ENCODE measurements around the gene DENR.
"Not testable (repeated sequence)": the region's sequence is repeated elsewhere in the genome, so short reads cannot be mapped to it uniquely, and the experiment has no call there.

Gene DENR, protein sequence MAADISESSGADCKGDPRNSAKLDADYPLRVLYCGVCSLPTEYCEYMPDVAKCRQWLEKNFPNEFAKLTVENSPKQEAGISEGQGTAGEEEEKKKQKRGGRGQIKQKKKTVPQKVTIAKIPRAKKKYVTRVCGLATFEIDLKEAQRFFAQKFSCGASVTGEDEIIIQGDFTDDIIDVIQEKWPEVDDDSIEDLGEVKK

DNA sequence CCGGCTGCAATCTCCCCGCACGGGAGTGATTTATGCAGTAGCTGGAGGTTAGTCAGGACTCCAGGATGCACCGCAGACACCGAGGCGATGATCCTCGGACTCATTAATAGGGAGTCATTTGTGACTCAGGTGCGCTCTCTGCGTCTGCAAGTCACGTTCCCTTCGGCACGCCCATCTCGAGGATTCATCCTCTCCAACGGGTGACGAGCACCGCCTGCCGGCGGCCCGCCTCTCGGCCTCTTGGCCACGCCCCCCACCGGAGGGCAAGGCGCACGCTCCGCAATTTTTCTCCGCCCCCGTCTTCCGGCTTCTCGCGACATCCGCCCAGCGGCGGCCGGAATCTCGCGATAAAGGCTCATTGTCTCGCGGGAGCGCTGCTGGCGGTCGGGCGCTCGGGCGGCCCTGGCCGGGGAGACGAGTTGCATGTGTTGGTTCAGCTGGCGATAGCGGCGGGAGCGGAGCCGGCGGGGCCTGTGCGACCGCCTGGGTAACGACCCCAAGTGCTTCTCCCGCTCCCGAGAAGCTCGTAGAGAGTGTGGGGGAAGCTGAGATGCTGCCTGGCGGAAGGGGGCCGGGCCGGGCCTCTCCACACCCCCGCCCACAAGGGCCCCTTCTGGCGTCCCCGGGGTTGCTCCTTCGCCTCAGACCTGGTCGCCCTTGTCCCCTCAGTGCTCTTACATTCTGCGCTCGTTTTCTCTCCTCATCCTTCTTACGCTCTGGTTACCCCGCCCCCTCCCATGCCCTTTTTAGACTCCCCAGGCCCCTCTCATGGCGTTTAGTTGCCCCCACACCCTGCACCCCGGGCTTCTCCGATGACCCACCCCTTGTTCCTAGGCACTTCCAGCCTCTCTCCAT, at the start of gene DENR:
Gene DENR, plus strand, starts transcription at position 361 of the 855 bp plus-strand sequence. CDS start 878 bp downstream, outside the sequence.
- peak; percentile 99 to 100 (median 99) for DNase-seq

DNA sequence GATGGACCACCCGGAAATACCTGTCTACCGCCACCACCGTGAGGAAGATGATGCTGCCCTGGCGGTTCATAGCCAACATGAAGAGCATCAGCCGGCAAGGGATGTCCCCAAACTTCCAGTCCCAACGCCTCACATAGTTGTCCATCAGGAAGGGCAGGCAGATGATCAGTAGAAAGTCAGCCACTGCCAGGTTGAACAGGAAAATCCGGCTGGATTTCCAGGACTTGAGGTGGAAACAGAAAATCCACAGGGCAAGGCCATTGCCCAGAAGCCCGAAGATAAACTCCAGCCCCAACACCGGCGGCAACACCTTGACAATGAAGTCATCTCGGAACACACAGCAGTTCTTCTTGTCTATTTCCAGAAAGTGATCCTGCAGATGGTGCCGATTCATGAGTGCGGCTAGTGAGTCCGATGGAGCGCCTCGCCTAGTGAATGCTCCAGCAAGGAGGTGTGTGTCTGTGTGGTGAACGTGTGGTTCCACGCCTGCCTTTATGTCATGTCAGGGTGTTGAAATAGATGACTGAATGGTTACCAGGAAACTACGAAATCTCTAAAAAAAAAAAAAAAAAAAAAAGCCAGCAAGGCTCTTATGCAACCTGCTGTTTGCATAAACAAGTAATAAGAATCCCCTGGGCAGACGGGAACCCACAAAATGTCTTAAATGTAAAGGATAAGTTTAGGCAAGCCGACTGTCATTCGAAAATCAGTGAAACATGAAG, 49.6 kb upstream of the DENR start, which contains the start of gene HCAR2:
Gene HCAR2, minus strand, starts transcription at position 468 of the 722 bp plus-strand sequence. Its CDS starts 74 bp downstream, at position 394.
- peak; percentile 84 to 95 (median 90) for DNase-seq

DNA sequence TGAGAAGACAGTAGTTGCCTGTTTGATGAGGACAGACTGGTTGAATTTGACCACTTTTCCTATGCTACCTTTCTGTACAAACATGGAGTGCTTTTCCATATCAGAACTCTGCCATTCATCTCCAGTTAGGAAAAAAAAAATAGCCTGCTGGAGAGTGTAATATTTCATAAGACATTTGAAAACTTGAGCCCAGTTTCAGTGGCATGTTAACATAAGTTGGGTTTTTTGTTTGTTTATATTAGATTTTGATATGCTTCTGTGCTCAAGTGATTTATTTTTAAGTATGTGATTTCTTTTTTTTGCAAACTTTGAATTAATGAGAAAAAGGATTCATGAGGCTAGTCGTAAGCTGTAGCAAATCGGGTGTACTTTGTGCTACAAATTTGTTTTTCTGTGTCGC, 48.8 kb upstream of the DENR start:
- DNase-seq = not testable (repeated sequence)

GRCh38 chr12:122709287-122709686, 43.3 kb upstream of the DENR start:
- DNase-seq = not testable (repeated sequence)

DNA sequence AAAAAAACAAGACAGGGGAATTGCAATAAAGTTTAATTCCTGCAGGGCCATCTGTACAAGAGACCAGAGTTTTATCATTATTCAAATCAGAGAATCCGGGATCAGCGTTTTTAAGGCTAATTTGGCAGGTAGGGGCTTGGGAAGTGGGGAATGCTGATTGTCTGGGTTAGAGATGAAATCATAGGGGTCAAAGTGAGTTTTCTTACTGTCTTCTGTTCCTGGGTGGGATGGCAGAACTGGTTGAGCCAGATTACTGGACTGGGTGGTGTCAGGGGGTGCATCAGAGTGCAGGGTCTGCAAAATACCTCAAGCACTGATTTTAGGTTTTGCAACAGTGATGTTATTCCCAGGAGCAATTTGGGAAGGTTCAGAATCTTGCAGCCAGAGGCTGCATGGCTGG, 42.3 kb upstream of the DENR start:
- DNase-seq = not testable (repeated sequence)

- peak; percentile 65 to 78 (median 69) for DNase-seq
Observed at GRCh38 chr12:122711266-122711665, 41.4 kb upstream of the DENR start.

GRCh38 chr12:122713491-122714188, 39.0 kb upstream of the DENR start:
- DNase-seq = not testable (repeated sequence)

DNA sequence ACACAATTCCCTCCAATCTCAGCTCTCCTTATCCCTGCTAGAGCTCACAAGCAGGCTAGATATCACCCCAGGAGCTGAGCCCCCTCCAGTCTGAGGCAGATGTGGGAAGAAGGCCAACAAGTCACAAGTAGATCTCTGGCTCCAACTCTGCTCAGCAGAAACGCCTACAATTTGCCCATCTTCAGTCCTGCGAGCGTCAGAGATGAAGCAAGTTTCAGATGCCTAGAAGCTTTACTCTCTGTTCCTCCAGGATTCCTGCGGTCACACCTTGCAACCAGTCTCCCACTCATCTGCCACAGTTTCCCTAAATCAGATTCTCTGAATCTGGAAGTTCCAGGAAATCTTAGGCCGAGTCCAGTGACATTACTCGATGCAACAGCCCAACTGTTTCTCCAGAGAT, 37.4 kb upstream of the DENR start:
- DNase-seq = peak in 1 of 3 donors; percentile 29

DNA sequence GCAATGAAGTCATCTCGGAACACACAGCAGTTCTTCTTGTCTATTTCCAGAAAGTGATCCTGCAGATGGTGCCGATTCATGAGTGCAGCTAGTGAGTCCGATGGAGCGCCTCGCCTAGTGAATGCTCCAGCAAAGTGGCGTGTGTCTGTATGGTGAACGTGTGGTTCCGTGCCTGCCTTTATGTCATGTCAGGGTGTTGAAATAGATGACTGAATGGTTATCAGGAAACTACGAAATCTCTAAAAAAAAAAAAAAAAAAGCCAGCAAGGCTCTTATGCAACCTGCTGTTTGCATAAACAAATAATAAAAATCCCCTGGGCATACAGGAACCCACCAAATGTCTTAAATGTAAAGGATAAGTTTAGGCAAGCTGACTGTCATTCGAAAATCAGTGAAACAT, 36.0 kb upstream of the DENR start, which contains the start of gene HCAR3:
Gene HCAR3, minus strand, starts transcription at position 154 of the 400 bp plus-strand sequence. Its CDS starts 74 bp downstream, at position 80.
- peak; percentile 88 to 98 (median 95) for DNase-seq

GRCh38 chr12:122721057-122721545, 31.5 kb upstream of the DENR start:
- DNase-seq = peak; percentile 78 to 89 (median 89)

DNA sequence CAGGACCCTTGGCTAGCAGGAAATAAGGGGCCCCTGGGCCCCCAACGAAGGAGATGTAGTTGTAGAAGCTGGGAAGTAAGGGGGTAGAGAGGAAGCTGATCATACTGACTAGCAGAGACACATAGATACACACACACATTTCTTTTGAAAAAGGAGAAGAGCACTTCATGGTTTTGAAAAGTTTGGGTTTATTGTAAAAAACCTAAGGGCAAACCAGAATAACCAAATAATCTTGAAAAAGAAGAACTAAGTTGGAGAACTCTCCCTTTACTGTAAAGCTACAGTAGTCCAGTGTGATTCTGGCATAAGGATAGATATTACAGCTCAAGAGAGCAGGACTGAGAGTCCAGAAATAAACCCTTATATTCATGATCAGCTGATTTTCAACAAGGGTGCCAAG, 30.2 kb upstream of the DENR start:
- DNase-seq = peak; percentile 54 to 89 (median 83)

- no peak for DNase-seq
Observed at GRCh38 chr12:122724641-122725243, 27.9 kb upstream of the DENR start.

DNA sequence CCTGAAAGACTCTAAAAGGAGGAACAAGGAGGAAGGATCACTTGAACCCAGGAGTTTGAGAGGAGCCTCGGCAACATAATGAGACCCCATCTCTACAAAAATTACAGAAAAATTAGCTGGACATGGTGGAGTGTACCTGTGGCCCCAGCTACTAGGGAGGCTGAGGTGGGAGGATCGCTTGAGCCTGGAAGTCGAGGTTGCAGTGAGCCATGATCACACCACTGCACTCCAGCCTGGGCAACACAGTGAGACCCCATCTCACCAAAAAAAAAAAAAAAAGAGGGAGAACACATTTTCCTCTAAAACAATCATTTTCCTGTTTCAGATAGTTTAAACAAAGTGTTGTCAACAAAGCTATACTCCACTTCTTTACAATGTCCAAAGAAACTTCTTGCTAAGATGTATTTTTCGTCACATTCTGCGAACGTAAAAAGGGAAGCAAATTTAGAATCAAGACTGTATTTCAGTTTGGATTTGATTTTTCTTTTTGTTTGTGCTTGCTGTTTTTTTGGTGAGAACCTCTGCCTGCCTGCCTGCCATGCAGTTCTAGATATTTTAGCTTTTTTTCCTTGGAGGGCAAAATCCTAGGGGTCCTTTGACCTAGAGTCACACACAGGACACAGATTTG, 27.1 kb upstream of the DENR start:
- peak in 1 of 3 donors; percentile 25 for DNase-seq

GRCh38 chr12:122726080-122726558, 26.5 kb upstream of the DENR start:
- DNase-seq = peak; percentile 57 to 74 (median 61)

DNA sequence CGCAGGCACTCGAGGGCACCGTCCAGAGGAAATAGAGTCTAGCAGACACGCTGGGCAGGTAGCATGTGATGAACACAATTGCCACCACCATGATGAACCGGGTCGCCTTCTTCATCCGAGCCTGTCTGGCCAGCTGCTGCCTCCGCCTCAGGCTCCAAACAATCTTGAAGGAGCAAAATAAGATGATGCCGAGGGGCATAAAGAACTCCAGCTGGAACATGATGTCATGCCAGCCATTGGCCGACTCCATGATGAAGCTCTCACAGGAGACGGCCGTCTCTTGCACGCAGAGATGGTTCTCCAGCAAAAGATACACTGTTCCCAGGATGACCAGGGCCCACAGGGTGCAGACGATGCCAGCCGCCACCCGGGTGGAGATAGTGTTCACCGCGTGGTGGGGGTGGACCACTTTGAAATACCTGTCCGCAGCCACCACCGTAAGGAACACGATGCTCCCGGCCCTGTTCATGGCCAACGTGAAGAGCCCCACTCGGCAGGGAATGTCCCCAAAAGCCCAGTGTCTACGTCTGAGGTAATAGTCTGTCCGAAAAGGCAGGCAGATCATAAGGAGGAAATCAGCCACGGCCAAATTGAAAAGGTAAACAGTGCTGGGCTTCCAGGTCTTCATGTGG, 22.9 kb upstream of the DENR start:
- DNase-seq = no peak

GRCh38 chr12:122730215-122731014, 22.2 kb upstream of the DENR start, which contains the start of gene HCAR1:
HCAR1 (minus strand) TSS chr12:122730844; CDS start chr12:122730339, 505 bp downstream.
- no peak for DNase-seq

DNA sequence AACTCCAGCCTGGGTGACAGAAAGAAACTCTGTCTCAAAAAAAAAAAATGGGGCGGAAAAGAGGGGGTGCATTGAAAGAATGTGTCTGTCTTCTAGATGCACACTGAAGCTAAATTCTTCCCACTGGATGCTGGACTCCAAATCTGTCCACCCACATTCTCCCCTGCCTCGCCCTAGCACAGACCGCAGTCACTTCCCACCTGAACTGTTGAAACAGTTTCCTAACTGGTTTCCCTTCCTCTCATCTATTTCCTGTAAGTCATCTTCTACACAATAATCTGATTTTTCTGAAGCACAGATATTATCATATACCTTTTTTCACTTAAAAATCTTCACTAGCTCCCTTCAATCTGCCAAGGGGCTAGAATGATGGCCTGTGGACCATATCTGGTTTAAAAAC, 20.5 kb upstream of the DENR start:
- peak; percentile 33 to 58 (median 50) for DNase-seq

- DNase-seq = no peak
Observed at GRCh38 chr12:122732611-122733010, 20.0 kb upstream of the DENR start.

DNA sequence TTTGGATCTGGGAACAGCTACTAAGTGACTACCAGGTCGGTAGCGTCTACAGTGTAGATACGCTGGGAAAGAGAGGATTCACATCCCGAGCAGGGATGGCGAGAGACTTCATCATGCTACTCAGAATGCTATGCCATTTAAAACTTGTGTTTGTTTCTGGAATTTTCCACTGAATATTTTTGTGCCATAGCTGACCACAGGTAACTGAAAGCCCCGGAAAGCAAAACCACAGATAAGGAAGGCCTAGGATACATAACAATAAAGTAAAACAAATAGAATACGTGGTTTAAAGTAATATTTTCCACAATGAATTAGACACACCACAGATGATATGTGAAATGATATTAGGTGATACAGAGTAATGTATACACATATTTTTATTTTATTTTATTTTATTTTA, 14.1 kb upstream of the DENR start:
- DNase-seq = no peak

GRCh38 chr12:122740351-122740750, 12.3 kb upstream of the DENR start:
- peak; percentile 32 to 45 (median 32) for DNase-seq

All from suppressor macrophage treated with lipopolysaccharide for 1 hour (primary cell).